HG03066 (cell line): ENCODE results near the gene NOC2L.
"Not testable (repeated sequence)": the region's sequence is repeated elsewhere in the genome, so short reads cannot be mapped to it uniquely, and the experiment has no call there.

Experiments
- ATAC-seq: cut with Tn5 transposase; IDR thresholded peaks from one replicate; pipeline ENCODE4 v1.9.1; 2021; ENCODE audit warnings: low read depth; ENCODE audit not compliant: unreplicated experiment

Gene NOC2L

DNA sequence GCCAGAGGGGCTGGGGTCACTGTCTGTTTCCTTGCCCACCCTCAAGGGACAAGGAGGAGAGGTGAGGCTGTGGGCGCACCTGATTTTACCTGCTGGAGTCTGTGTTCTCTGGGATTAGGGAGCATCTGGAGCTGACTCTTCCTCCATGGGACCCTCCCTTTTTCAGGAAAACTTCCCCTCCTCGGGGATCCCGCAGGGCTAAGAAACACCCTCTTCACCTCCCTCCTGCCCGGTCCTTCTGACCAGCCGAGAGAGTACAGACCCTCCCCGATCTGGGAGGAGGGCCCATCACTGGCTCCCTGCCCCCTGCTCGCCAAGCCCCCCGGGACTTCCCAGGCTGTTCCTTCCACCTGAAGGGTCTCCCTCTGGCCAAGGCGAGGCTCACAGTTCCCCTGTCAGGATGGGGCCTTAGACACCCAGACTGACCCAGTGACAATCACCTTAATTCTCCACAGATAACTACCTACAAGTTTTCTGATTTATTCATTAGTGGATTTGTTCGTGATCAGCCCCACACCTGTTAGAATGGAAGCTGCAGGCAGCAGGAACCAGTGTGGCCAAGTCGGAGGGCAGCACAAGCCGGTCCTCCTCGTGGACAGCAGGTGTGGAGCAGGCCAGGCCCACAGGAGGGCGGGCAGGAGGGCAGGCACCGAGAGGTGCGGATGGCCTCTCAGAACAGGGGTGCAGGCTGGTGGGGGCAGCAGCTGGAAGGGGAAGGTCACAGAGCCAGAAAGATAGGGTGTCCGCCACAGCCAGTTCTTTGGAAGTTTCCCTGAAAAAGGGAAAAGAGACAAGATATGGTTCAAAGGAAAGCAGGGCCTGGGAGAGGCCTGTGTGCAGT lies 51.2 kb downstream of the NOC2L start:
- no peak for ATAC-seq

DNA sequence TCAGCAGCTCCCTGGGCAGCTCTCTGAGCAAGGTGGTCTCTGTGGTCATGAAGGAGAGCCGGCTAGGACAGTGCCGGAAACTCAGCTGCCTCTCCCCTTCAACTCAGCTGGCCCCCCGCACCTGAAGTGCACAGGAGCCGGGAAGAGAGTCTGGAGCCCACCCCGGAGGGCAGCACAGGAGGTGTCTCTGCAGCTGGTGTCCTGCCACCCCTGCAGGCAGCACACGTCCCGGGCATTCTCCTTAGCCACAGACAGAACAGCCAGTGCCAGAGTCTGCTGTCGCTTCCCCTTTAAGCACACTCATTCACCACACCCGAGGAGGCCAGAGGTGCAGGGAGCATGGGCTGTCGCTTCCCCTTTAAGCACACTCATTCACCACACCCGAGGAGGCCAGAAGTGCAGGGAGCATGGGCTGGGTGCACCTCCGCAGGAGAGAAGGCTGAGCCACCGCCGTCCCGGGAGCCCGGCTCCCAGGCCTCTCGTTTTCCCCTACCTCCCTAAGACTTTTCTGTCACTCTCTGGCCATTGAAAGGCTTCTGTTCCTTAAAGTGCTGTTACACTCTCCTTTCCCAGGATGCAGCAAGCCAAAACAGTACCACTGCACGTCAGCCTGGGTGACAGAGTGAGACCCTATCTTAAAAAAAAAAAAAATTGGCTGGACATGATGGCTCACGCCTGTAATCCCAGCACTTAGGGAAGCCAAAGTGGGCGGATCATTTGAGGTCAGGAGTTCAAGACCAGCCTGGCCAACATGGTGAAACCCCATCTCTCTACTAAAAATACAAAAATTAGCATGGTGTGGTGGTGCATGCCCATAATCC lies 52.2 kb downstream of the NOC2L start:
- no peak for ATAC-seq

DNA sequence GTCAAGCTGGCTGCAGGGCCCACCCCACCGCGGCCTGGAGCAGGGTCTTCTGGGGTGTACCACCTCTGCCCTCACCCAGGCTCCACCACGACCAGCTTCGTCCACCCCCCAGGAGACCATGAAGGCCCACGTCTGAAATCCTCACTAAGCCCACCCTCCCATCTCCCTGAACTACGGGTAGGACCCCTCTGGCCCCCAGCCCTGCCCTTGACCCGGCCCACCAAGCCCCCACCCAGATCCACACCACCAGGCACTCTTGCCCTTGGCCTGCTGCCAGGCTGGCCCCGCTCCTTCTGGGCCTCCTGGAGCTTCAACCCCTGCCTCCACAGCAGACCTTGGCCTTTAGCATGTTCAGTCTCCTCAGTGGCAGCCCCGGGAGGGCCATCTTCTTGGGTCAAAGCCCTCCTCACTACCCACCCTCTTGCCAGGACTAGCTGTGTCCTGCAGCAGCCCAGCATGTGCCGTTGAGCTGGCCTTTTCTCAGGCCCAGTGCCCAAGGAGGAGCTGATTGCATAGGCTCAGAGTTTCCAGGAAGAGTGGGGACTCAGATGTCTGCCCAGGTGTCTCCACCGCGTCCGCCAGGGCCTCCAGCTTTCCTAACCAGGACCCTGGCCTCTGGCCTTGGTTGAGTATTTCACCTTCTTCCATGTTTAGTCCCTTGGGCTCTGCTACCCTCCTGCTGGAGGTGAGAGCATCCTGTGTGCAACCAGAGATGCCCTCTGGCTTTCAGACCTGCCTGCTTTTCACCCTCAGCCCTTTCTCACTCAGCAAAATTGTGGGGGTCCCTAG lies 53.1 kb downstream of the NOC2L start:
- no peak for ATAC-seq

DNA sequence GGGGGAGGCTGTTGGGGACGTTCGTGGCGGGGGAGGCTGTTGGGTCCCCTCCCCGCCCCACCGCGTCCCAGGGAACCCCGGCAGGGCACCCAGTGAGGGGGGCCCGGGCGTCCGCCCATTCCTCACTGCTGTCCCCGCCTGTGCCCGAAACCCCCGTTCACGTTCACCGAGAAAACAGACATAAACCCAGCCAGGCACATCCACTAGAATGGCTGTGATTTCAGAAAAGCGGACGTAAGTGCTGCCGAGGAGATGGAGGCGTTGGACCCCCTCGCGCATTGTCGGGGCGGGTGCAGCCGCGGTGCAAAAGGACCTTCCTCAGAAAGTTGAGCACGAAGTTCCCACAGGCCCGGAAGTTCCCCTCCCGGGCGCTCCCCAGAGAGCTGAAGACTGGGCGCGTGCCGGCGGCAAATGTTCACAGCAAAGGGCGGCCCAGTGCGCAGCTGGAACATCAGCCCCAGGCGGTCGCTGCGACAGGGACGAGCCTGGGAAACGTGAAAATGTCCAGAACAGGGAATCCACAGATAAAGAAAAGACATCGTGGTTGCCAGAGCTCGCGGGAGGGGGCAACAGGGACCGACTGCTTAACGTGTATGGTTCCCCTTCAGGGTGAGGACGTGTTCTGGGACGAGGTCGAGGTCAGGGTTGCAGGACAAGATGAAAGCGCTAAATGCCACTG lies 53.8 kb downstream of the NOC2L start:
- ATAC-seq = no peak

DNA sequence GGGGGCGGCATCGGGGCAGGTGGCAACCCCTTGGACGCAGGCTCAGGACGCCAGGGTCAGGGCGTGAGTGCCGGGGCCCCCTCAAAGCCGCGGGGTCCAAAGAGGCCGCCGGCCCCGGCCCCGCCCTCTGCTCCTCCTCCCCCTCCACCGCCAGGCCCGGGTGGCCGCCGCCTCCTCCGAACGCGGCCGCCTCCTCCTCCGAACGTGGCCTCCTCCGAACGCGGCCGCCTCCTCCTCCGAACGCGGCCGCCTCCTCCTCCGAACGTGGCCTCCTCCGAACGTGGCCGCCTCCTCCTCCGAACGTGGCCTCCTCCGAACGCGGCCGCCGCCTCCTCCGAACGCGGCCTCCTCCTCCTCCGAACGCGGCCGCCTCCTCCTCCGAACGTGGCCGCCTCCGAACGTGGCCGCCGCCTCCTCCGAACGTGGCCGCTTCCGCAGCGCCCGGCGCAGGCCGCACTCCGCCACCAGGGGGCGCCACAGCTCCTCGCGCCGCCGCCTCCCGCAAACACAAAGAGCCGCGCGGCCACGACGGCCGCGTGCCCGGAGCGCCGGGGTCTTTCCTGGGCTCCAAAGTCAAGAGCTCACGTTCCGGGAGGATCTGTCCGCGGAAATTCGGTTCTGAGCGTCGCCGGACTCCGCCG lies 54.6 kb downstream of the NOC2L start:
- no peak for ATAC-seq

DNA sequence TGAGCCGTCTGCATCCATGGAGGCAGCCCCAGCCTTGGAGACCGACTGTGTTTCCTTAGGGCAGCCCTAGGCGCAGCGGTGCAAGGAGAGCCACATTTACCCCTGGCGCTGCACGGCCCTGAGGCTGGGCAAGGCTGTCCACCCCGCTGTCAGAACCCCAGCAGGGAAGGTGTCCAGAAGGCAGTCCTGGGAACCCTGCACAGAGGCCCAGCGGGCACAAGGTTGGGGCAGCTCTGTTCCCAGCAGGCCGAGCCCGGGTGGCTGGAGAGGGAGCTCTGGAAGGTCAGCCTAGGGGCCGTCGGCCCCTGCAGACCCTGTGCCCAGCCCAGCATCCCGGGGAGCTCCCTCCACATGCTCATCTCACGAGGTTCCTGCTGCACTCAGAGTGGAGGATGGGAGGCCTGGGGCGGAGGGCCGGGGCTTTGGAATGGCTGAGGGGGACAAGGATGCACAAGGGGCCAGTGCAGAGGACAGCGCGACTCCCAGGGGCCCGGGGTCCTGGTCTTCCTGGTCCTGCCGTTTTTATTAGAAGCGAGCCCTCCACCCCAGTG lies 55.3 kb downstream of the NOC2L start:
- ATAC-seq = no peak

DNA sequence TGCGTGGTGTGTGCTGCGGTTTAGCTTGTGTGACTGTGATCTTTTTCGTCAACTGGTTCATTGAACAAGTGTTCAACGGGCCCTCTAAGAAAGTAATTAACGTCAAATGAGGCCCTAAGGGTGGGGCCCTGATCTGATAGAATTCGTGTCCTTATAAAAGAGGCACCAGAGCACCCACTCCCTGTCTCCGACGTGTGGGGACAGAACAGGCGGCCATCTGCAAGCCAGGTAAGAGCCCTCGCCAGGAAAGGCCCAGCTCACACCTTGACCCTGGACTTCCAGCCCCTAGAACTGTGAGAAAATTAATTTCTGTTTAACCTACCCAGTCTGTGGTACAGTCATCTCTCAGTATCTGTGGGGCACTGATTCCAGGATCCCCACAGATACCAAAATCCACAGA lies 55.8 kb downstream of the NOC2L start:
- ATAC-seq = no peak

DNA sequence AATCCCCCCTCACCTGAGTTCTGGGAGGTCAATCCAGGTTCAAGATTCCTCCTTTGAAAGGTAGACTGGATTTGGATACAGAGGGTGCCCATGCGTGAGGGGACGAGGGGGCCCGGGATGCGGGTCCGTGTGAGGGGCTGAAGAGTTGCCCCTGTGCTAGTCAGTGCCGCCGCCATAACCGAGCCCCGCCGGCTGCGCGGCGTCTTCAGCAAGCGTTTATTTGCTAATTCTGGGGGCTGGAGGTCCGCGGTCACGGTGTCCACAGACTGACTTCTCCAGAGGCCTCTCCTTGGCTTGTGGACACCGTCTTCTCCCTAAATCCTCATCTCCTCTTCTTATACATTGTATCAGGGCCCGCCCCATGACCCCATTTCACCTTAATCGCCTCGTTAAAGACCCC lies 56.3 kb downstream of the NOC2L start:
- no peak for ATAC-seq

DNA sequence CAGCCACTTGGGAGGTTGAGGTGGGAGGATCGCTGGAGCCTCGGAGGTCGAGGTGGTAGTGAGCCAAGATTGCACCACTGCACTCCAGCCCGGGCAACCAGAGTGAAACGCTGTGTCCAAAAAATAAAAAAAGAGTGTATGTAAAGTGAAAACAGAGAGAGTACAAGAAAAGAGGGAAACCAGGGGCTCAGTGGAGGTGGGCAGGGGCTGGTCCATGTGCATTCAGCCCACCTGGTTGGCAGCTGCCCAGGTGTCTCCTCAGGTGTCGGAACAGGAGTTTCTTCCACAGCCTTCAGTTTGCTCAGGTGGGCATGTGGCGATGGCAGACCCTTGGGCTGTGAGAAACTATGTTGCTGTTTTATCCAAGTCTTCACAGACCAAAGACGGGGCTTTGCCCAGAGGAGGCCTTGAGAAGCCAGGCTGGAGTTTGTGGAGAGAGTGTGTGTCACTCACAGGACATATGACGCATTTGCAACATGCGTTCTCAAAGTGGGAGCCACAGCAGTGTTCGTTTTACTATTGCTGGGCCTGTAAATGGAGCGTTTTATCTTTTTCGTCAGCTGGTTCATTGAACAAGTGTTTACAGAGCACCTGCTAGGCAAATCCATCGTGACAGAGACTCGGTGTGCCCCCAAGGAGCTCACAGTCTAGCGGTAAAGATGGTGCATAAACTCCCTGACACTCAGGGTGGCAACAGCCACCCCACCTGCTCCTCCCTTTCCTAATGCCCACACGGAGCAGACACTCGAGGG lies 57.8 kb downstream of the NOC2L start:
- ATAC-seq = no peak

DNA sequence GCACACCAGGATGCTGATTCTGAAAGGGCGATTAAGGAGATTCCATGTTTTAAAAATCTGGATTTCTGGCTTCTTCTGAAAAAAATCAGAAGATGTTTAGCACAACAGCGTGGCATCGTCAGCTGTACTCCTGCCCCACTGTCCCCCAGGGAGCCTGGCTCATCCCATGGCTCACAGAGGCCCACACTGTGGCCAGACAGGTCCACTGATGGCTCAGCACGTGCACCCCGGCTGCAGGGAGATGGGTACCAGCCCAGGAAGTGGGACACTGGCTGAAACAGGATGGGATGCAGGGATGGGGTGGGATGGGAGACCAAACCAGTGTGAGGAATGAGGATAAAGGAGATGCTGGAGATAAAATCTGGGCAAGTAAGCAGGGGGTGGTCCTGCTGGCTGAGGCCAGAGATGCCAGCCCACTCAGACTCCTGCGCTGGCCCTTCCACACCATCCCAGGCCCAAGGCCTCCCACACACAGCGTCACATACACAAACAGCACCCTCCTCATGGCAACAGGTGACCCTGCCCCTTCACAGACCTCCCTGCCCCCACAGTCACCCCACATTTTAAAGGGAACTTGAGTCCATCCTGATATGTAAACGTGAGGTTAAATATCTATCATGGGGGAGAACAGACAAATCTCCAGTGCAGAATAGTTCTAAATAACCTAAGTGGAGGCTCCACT lies 59.3 kb downstream of the NOC2L start:
- no peak for ATAC-seq

DNA sequence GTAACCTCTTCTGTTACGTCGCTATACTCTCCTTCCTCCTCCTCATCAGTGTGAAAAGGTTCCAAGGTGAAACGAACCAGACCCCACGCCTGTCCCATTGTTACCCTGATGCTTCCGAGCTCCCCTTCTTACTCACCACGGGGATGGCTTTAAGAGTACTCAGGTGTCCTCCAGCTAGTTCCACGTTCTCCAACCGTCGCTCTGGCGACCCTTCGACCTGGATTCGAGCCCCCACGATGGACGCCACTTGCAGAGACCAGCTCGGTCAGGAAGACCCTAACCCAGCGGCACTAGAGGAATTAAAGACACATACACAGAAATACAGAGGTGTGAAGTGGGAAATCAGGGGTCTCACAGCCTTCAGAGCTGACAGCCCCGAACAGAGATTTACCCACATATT lies 61.1 kb downstream of the NOC2L start:
- not testable (repeated sequence) for ATAC-seq

DNA sequence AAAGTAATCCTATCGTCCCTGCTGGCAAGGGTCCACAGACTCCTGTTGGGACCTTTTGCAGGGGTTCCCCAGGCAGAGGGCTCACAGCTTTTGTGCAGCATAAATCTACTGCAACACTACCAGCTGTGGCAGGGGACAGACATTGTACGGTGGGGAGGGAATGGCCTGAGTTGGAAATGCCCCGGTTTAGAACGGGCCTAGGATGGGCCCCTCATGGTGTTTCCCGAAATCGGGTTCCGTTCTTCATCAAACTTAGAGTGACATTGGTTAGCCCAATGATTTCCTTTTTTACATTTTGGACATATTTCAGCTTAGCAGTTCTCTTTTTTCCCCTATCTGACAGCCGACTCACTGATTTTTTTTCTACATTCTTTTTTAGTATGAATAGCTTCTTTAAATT lies 61.8 kb downstream of the NOC2L start:
- ATAC-seq = no peak
